GM21423 (cell line): ENCODE data around the gene MAD1L1.

Source experiments
- ATAC-seq: cut with Tn5 transposase; IDR thresholded peaks from one replicate; pipeline ENCODE4 v1.9.1; 2021; ENCODE audit warnings: mild to moderate bottlenecking, moderate library complexity; ENCODE audit not compliant: unreplicated experiment

MAD1L1 gene

GRCh38 chr7:2108071-2108455 is 124.7 kb downstream of the MAD1L1 start:
- ATAC-seq: no peak

- ATAC-seq: no peak
Observed at GRCh38 chr7:2107386-2108070, 125.2 kb downstream of the MAD1L1 start.

GRCh38 chr7:2106924-2107323 is 125.8 kb downstream of the MAD1L1 start:
- no peak for ATAC-seq

GRCh38 chr7:2106440-2106839 is 126.3 kb downstream of the MAD1L1 start:
- no peak for ATAC-seq

GRCh38 chr7:2105917-2106316 is 126.8 kb downstream of the MAD1L1 start:
- ATAC-seq: no peak

GRCh38 chr7:2105280-2105679 is 127.5 kb downstream of the MAD1L1 start:
- ATAC-seq: no peak

GRCh38 chr7:2104716-2105115 is 128.0 kb downstream of the MAD1L1 start:
- no peak for ATAC-seq

GRCh38 chr7:2104107-2104710 is 128.5 kb downstream of the MAD1L1 start:
- no peak for ATAC-seq

GRCh38 chr7:2103071-2103898 is 129.5 kb downstream of the MAD1L1 start:
- ATAC-seq: no peak

GRCh38 chr7:2102375-2102723 is 130.4 kb downstream of the MAD1L1 start:
- ATAC-seq: no peak

GRCh38 chr7:2101630-2102374 is 130.9 kb downstream of the MAD1L1 start:
- ATAC-seq: no peak

GRCh38 chr7:2100278-2101208 is 132.2 kb downstream of the MAD1L1 start:
- no peak for ATAC-seq

- no peak for ATAC-seq
Observed at GRCh38 chr7:2099048-2099957, 133.4 kb downstream of the MAD1L1 start.

- no peak for ATAC-seq
Observed at GRCh38 chr7:2098496-2098895, 134.2 kb downstream of the MAD1L1 start.

- no peak for ATAC-seq
Observed at GRCh38 chr7:2098056-2098455, 134.7 kb downstream of the MAD1L1 start.

GRCh38 chr7:2097492-2097891 is 135.3 kb downstream of the MAD1L1 start:
- no peak for ATAC-seq

- no peak for ATAC-seq
Observed at GRCh38 chr7:2096692-2097387, 135.9 kb downstream of the MAD1L1 start.

- ATAC-seq: no peak
Observed at GRCh38 chr7:2095436-2095835, 137.3 kb downstream of the MAD1L1 start.
